HG02588 (cell line): ENCODE measurements around the gene ZFAND3.

Experiments used
- ATAC-seq: cut with Tn5 transposase; IDR thresholded peaks from one replicate; pipeline ENCODE4 v1.9.1; 2021; ENCODE audit warnings: mild to moderate bottlenecking, moderate library complexity; ENCODE audit not compliant: unreplicated experiment

Gene ZFAND3

GRCh38 chr6:38175786-38176185 lies 356.3 kb downstream of the ZFAND3 start:
- ATAC-seq, result no peak

DNA sequence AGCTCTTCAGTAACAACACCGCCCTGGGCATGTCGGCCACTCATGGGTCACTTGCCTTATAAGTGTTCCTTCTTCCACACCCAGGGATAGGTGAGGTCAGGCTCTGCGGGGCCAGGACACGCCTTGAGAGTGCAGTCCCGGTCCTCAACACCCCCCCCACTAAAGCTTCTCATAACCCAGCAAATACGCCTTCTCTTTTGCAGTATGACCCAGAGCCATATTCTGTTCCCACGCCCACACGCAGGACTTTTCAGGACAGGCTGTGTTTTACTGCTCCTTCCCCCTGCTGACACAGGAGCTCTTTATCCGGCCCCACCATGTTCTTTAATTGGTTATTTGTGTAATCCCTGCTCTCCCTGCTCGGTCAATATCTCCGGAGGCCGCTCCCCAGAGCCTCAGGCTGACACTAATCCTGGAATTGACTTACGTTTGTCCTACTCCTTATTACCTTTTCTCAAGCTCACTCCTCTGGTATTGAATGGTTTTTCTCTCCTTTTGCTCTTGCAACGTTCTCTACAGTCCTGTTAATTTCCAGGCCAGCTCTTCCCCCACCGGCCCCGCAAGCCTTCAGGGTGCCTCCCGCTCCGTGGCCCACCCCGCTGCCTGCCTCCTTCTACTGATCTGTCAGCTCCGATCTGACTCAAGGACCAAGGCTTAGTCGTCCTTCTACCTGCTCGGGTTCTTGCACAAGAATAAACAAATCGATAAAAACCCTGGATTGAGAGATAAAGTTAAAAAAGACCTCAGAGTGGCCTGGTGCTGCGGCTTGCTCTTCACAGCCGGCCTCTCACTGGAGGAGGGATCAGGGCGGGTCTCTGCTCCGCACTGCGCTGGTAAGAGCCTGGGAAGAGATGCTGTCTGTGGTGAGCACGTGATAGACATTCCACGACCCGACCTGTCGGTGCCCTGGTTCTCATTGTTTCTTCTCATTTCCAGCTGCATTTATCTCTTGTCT lies 357.5 kb downstream of the ZFAND3 start:
- ATAC-seq, result no peak

DNA sequence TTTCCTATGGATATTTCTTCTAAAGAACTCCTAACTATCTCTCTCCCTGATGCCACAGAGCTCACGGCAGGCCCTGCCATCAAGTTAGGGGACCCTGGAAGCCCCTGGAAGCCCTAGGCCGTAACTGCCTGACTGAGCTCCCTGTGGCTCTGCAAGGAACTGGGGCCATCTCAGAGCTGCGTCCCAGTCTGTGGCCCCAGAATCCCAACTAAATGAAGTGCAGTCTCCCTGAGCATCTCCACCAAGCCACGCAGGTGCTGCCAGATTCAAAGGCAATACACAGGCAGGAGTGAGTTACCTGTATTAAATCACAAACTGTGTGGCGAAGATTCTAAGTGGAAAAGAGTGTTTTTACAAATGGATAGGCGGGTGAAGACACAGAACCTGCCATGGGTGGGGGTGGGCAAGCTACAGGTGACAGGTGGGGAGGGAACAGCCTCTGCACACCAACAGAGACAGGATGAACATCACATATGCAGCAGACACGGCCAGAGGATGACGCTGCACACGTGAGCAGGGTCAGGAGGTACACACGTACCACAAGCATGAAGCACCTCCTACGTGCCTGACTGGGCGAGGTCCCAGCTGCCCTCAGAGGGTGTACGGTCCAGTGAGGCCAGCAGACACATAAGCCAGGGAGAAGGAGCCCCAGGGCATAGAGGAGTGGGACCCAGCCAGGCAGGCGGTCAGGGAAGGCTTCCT lies 358.5 kb downstream of the ZFAND3 start:
- ATAC-seq, result no peak

DNA sequence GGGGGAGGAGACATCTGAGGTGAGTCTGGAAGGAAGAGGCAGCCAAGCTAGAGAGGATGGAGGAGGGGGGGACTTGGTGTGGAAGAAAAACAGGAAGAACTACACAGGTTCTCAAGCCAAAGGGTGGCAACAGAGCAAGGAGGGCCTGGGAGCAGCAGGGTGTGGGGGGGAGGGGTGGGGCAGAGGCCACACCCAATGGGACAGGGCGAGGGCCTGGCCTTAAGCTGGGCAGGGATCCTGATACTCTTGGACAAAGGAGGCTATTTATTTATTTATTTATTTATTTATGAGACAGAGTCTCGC lies 359.0 kb downstream of the ZFAND3 start:
- no peak for ATAC-seq

DNA sequence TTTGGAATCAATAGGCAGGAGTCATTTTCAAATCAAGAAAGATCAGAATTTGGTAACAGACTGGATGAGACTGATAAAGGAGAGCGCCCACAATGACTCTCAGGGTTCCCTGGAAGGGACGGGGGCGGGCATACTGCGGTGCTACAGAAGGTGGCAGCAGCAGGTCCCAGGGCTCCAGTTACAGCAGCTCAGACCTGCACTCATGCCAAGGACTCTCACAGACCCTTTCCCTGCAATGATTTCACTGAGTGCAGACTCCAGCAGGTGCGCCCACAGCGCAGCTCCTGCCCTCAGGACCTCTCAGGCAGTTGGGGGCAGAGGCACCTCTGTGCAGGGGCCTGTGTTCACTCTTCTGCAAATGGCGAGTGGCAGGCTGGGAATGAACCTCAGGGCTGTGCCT lies 359.8 kb downstream of the ZFAND3 start:
- no peak for ATAC-seq

DNA sequence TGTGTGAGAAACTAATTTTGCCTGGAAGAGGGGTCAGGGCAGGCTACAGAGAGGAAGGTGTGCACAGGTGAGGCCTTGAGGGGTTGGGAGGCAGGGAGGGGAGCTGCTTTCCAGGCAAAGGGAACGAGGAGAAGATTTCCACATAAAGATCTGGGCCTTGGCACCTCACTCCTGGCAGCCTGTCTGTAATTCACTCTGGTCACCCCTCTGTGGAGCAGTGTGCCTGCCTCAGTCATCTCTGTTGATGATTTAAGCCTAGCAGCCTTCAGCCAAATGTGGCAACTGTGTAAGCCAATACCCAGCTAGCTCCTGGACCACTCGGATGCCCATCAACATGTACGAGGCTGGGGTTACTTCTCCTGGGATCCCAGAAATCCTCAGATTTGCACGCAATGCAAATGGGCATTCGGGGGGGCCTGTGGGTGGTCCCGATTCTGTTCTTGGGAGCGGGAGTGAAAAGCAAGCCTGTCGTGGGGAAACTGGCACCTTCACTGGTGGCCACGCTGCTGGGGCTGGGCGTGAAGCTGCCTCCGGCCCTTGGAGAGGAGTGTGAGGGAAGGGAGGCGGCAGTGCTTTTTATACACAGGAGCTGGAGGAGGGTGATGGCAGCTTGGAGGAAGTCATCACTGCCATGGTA lies 360.4 kb downstream of the ZFAND3 start:
- no peak for ATAC-seq

DNA sequence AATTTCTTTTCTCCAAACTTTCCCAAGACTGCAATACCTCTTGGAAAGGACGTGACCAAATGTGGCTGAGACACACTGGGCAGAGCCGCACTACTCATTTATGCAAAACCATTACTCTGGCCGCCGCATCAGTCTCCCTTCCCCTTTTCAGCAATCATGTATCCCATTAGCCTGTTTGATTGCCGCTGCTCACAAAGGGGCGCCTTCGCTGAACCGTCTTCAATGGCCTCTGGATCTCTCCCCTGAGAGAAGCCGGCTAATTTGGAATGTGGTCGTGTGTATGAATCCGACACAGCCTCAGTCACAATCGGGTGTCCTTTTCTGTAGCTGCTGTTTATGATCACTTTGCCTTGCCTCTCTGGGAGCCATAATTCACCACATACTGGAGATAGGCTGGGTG lies 361.1 kb downstream of the ZFAND3 start:
- no peak for ATAC-seq

DNA sequence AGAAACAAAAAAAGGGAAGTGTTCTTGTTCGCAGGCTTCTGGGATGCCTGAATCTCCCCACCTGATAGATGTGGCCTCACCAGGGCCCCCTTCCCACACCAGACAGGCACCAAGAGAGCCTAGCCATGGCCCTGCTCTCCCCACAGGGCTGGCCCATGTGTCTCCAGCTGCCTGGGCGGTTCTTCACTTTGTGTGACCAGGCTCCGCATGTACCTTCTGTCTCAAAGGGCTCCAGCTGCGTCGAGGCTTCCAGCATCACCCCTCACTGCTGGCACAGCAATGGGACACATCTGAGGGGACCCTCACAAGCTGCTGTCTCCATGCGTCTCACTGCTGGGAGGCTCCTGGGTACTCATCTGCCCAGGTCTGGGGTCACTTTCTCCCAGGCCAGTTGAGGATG lies 362.9 kb downstream of the ZFAND3 start:
- ATAC-seq, result no peak

- no peak for ATAC-seq
Measured at GRCh38 chr6:38183856-38184584, 364.5 kb downstream of the ZFAND3 start.

- no peak for ATAC-seq
Measured at GRCh38 chr6:38184585-38185080, 365.1 kb downstream of the ZFAND3 start.

GRCh38 chr6:38185244-38185643 lies 365.7 kb downstream of the ZFAND3 start:
- no peak for ATAC-seq

DNA sequence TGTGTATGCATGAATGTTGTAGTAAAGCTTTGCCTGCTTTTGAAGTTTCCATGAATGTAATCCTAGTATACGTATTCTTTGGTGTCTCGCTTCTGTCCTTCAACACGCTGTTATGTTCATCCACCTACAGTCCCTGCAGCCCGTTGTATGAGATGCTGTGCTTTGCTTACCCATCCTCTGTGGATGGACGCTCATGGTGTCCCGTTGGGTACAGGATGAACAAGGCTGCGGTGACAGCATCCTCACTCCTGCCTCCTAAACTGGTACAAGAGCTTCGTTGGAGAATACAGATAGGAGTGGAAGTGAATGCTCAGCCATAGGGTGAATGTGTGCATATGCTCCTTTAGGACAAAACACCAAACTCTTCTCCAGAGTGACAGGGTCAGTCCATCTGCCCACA lies 366.2 kb downstream of the ZFAND3 start:
- no peak for ATAC-seq

GRCh38 chr6:38187325-38187724 lies 367.8 kb downstream of the ZFAND3 start:
- no peak for ATAC-seq

DNA sequence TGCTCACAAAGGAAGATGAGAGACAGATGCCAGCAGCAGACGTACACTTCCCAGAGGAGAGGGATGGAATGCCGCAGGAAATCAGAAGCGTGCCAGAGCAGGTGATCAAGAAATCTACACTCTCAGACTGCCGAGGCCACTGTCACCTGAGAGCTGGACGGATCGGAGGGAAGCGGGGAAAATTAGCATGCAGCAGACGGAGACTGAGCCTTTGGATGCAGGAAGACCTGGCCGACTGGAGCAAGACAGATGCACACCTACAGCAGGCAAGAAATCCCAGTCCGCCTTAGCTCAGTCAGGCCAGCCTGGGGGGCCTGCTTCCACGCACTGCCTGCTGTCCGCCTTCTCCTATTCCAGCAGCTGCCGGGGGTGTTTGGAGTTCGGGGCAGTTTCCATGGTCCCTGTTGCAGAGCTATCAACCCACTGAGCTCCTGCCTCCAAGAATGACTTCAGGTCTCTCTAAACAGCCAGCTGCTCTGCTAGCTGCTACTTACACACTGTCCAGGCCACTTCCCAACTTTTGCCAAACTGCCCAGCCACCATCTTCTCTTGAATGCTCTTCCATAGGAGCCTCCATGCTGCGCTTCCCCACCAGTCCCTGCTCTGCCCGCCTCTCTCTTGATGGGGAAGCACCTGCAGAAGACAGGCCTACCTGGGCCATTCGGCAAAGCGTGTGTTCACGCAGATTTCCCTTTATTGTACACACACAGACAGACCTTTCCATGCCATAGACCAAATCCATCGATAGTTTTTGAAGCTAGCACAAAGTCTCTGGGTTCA lies 368.5 kb downstream of the ZFAND3 start:
- ATAC-seq, result no peak

- no peak for ATAC-seq
Measured at GRCh38 chr6:38188677-38189335, 369.3 kb downstream of the ZFAND3 start.

DNA sequence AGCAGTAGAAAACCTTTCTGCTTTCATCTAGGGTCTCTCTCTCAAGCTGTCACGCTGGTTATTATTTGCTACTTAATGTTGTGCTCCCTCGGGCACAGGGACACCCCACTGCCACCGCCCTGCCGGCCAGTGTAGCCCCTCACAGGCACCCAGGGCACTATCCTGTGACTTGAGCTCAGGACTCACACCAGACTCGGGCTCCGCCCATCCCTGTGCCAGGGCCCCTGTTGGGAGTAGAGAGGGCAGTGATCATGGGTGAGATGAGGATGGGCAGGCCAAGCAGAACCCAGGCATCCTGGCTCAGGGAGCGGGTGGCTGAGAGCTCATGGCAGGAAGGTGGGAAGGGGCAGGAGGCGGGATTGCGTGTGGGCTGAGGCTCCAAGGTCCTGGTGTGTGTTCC lies 371.9 kb downstream of the ZFAND3 start:
- no peak for ATAC-seq

DNA sequence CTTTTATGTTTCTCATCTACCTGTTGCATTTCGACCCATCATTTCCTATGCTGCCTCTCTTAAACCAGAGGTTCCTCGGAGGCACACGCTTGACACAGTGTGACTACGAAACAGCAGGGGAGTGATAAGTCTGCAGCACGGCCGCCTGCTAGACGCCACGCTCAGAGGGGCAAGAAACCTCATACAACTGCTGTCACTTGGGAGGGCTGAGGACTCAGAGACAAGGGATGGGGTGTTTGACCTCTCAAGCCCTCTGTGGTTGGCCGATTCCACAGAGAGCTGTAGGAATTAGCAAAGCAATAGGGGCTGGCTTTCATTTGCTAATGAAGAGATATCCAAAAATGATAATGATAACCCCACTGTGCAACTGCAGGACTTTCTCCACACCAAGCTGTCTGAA lies 372.5 kb downstream of the ZFAND3 start:
- no peak for ATAC-seq

GRCh38 chr6:38192487-38192886 lies 373.0 kb downstream of the ZFAND3 start:
- no peak for ATAC-seq

- ATAC-seq, result no peak
Measured at GRCh38 chr6:38193051-38193450, 373.5 kb downstream of the ZFAND3 start.
